OCI-LY3 (cell line): ENCODE results near the gene PSME1.

Experiments
- H2AFZ ChIP-seq: fragments of 200-600, 300-600 bp; shearing (Covaris generic); 2 replicates; pipeline ENCODE4 v1.6.0; 2014; ENCODE audit warnings: antibody characterized with exemption, low read depth, low read length
- H3K27ac ChIP-seq: fragments of 200-600, 300-600 bp; sonication (generic); 2 replicates; pipeline ENCODE4 v1.5.1; 2014; ENCODE audit warnings: mild to moderate bottlenecking, low read length, moderate library complexity, mixed read lengths
- H3K27me3 ChIP-seq: fragments of 200-600, 300-600 bp; sonication (generic); 2 replicates; pipeline ENCODE4 v1.6.1; 2014; ENCODE audit warnings: low read depth, low read length, mixed read lengths
- H3K36me3 ChIP-seq: fragments of 200-600, 300-600 bp; sonication (generic); replicated peaks from 2 replicates; pipeline ENCODE3; 2014; ENCODE audit warnings: low read depth, low read length, mixed read lengths
- H3K4me1 ChIP-seq: fragments of 300-600, 200-600 bp; sonication (generic); 2 replicates; pipeline ENCODE4 v1.6.1; 2014; ENCODE audit warnings: low read length, mixed read lengths
- H3K4me2 ChIP-seq: fragments of 200-600, 300-600 bp; sonication (generic); 2 replicates; pipeline ENCODE4 v1.6.1; 2014; ENCODE audit warnings: low read length, mixed read lengths
- H3K4me3 ChIP-seq: fragments of 300-600, 200-600 bp; sonication (generic); 2 replicates; pipeline ENCODE4 v1.5.1; 2014; ENCODE audit warnings: antibody characterized with exemption, mild to moderate bottlenecking, low read length, moderate library complexity
- H3K79me2 ChIP-seq: fragments of 300-600, 200-600 bp; shearing (Covaris generic); 2 replicates; pipeline ENCODE4 v1.6.1; 2014; ENCODE audit warnings: mild to moderate bottlenecking, low read length, mixed read lengths
- H3K9ac ChIP-seq: fragments of 300-600, 200-600 bp; shearing (Covaris generic); 2 replicates; pipeline ENCODE4 v1.6.0; 2014; ENCODE audit warnings: mild to moderate bottlenecking, low read length, moderate library complexity
- H3K9me3 ChIP-seq: fragments of 200-600, 300-600 bp; shearing (Covaris generic); 2 replicates; pipeline ENCODE4 v1.6.1; 2014; ENCODE audit warnings: low read length, mixed read lengths; ENCODE audit not compliant: insufficient read depth
- H4K20me1 ChIP-seq: fragments of 200-600, 300-600 bp; sonication (generic); 2 replicates; pipeline ENCODE4 v1.6.1; 2016; ENCODE audit warnings: low read length, mixed read lengths; ENCODE audit not compliant: insufficient read depth
- CTCF ChIP-seq: fragments of 200-600, 300-600 bp; sonication (generic); IDR thresholded peaks from 2 replicates; pipeline ENCODE4 v1.5.1; 2014; ENCODE audit warnings: antibody characterized with exemption, low read length, low read depth
- EZH2phosphoT487 ChIP-seq: fragments of 200-600 bp; shearing (Covaris generic); IDR thresholded peaks from 2 replicates; pipeline ENCODE4 v1.6.1; 2018; ENCODE audit warnings: antibody characterized with exemption, mixed run types, low read depth

PSME1 gene

GRCh38 chr14:24116128-24116814 is 19.7 kb upstream of the PSME1 start:
- no peak for TF ChIP-seq EZH2phosphoT487
- no peak for TF ChIP-seq CTCF
- Histone ChIP-seq H3K4me3 (peak overlapping the region; percentile 91), H3K79me2 (peaks cover 12% of the 10 kb centered on the region; the same call in 1 of the 2 replicates), H3K27ac (no peak overlapping the region), H3K36me3 (peaks cover 31% of the 10 kb centered on the region), H3K9ac (no peak overlapping the region), H2AFZ (no peak overlapping the region), H3K9me3 (no peaks in the 10 kb centered on the region), H3K4me2 (peak overlapping the region; percentile 91), H3K4me1 (peaks cover 8% of the 10 kb centered on the region), H3K27me3 (no peaks in the 10 kb centered on the region), H4K20me1 (no peaks in the 10 kb centered on the region)

GRCh38 chr14:24117179-24117578 is 18.8 kb upstream of the PSME1 start:
- H3K4me3 ChIP-seq = no peak overlapping the region
- H3K4me2 ChIP-seq = no peak overlapping the region

GRCh38 chr14:24119691-24120090 is 16.3 kb upstream of the PSME1 start:
- H3K4me1 ChIP-seq = peaks cover 26% of the 10 kb centered on the region
- H3K36me3 ChIP-seq = peaks cover 48% of the 10 kb centered on the region
- no peak overlapping the region for H3K27ac ChIP-seq
- H3K4me3 ChIP-seq = no peak overlapping the region
- no peak overlapping the region for H2AFZ ChIP-seq
- H3K9me3 ChIP-seq = no peaks in the 10 kb centered on the region
- no peak overlapping the region for H3K9ac ChIP-seq
- no peaks in the 10 kb centered on the region for H4K20me1 ChIP-seq
- no peak overlapping the region for H3K4me2 ChIP-seq
- H3K79me2 ChIP-seq = peaks cover 12% of the 10 kb centered on the region; the same call in 1 of the 2 replicates
- H3K27me3 ChIP-seq = no peaks in the 10 kb centered on the region
- TF ChIP-seq CTCF (no peak), EZH2phosphoT487 (no peak)

More at GRCh38 chr14:24117179-24117578, 18.8 kb upstream of the PSME1 start:
- Histone ChIP-seq H3K27me3 (no peaks in the 10 kb centered on the region), H2AFZ (no peak overlapping the region), H3K79me2 (peaks cover 12% of the 10 kb centered on the region; the same call in 1 of the 2 replicates), H3K9me3 (no peaks in the 10 kb centered on the region), H3K9ac (no peak overlapping the region), H3K27ac (no peak overlapping the region), H3K4me1 (peaks cover 8% of the 10 kb centered on the region), H3K36me3 (peaks cover 34% of the 10 kb centered on the region), H4K20me1 (no peaks in the 10 kb centered on the region)
- TF ChIP-seq CTCF (no peak), EZH2phosphoT487 (no peak)

GRCh38 chr14:24121210-24121609 is 14.8 kb upstream of the PSME1 start:
- TF ChIP-seq CTCF (no peak), EZH2phosphoT487 (no peak)
- Histone ChIP-seq H3K9me3 (no peaks in the 10 kb centered on the region), H2AFZ (no peak overlapping the region), H3K4me2 (no peak overlapping the region), H4K20me1 (no peaks in the 10 kb centered on the region), H3K4me3 (no peak overlapping the region), H3K36me3 (peaks cover 48% of the 10 kb centered on the region), H3K79me2 (0 out of 2 replicates have a peak, but pooled peaks cover 4% of the 10 kb centered on the region), H3K27ac (no peak overlapping the region), H3K9ac (no peak overlapping the region), H3K4me1 (peaks cover 19% of the 10 kb centered on the region), H3K27me3 (no peaks in the 10 kb centered on the region)
